Kidney epithelial cell (primary cell): ENCODE results near the gene AFM. TPM values are rescaled to one million over a fixed set of nuclear protein-coding genes. Genes with fewer than 3 reads are reported as not detected.

Experiments used
- DNase-seq: peaks from one replicate; pipeline ENCODE4 v3.0.0-alpha.2; 2010; ENCODE audit warnings: low read depth
- H3K27me3 ChIP-seq: 2 replicates; pipeline ENCODE4 v1.6.0; 2011; ENCODE audit warnings: low read length; ENCODE audit not compliant: control insufficient read depth, insufficient read depth
- H3K36me3 ChIP-seq: 2 replicates; pipeline ENCODE4 v1.5.1; 2011; ENCODE audit warnings: low read length; ENCODE audit not compliant: control insufficient read depth, insufficient read depth
- H3K4me3 ChIP-seq: 2 replicates; pipeline ENCODE4 v1.5.1; 2011; ENCODE audit warnings: low read depth, mild to moderate bottlenecking, control low read depth, low read length
- total RNA-seq: library from RNA; depleted of rRNA; stranded (reverse); fragments of >200 nt; gene quantifications from 2 replicates; pipeline ENCODE4 v1.2.3, GENCODE V29; 2015
- TF ChIP-seq, protein P1 (sequence below): IDR thresholded peaks from 2 replicates; pipeline ENCODE4 v1.5.1; 2011; ENCODE audit warnings: mild to moderate bottlenecking, moderate library complexity, low read length, control low read depth, inconsistent platforms; ENCODE audit not compliant: insufficient read depth, poor library complexity, severe bottlenecking

AFM gene
- total RNA-seq, 1 donor from 2014 or later, result not detected

DNA sequence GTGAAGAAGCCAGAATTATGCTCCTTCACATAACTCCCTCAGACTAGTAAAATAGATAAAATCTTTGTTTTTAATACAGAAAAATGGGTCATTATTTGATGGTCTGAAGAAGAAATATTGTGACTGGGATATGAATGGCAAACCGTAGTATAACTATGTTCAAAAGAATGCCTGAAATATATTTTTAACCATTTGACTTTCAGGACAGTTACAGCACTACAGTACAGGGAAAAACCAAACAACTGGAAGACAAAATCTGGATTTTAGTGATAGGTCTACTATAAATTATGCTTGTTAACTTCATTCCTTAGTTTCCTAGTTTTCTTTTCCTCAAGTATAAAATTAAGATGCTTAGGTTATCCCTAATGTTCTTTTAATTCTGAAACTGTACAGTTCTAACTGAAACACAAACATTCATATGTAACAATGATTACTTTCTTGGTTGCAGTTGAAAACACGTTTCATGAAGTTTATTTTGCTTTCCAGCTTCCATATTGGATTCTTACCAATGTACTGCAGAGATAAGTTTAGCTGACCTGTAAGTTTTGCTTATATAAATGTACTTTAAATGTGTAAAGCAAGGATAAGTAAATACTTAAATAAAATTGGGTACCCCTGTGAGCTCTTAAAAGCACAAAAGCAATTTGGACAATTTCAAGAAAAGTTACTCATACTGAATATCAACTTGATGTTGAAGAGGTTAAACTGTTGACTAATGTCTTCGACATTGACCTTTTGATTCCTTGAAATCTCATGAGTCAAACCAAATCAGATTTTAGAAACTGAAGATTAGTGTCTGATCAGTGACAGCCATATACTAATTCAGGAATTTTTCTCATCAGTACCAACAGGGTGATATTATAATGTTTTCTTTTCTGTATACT, 44.6 kb upstream of the AFM start:
- Histone ChIP-seq H3K36me3 (no peaks in the 10 kb centered on the region), H3K4me3 (no peak overlapping the region), H3K27me3 (no peaks in the 10 kb centered on the region)
- TF ChIP-seq, protein P1, sequence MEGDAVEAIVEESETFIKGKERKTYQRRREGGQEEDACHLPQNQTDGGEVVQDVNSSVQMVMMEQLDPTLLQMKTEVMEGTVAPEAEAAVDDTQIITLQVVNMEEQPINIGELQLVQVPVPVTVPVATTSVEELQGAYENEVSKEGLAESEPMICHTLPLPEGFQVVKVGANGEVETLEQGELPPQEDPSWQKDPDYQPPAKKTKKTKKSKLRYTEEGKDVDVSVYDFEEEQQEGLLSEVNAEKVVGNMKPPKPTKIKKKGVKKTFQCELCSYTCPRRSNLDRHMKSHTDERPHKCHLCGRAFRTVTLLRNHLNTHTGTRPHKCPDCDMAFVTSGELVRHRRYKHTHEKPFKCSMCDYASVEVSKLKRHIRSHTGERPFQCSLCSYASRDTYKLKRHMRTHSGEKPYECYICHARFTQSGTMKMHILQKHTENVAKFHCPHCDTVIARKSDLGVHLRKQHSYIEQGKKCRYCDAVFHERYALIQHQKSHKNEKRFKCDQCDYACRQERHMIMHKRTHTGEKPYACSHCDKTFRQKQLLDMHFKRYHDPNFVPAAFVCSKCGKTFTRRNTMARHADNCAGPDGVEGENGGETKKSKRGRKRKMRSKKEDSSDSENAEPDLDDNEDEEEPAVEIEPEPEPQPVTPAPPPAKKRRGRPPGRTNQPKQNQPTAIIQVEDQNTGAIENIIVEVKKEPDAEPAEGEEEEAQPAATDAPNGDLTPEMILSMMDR, result no peak
- DNase-seq, result no peak

GRCh38 chr4:73437558-73437956, 44.0 kb upstream of the AFM start:
- Histone ChIP-seq H3K36me3 (no peaks in the 10 kb centered on the region), H3K27me3 (no peaks in the 10 kb centered on the region), H3K4me3 (no peak overlapping the region)
- DNase-seq, result no peak
- TF ChIP-seq, protein P1, result no peak

GRCh38 chr4:73438048-73438447, 43.5 kb upstream of the AFM start:
- TF ChIP-seq, protein P1, result no peak
- DNase-seq, result no peak
- H3K36me3 ChIP-seq, result no peaks in the 10 kb centered on the region
- H3K4me3 ChIP-seq, result no peak overlapping the region
- no peaks in the 10 kb centered on the region for H3K27me3 ChIP-seq

DNA sequence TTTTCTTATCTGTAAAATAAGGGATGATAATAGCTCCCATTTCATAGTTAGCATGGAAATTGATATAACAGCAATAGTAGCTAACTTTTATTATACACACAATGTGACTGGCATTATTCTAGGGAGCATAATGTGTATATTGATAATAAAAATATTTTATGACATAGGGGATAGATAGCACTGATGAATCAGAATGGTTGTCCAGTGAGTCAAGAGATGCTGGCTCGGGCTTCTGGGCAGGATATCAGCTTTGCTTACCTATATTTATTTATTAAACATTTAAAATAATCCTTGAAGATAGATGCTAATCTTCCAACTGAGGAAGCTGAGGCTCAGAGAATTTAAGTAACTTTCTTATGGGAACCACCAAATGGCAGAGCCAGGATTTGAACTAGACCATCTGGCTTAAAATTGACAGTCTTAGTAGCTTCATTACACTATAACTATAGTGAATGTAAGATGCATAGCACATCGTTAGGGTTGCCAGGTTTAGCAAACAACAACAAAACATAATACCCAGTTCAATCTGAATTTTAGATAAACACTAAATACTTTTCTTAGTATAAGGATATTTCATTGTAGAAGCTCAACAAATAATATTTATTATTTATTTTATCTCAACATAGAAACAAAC, 42.8 kb upstream of the AFM start:
- no peak overlapping the region for H3K4me3 ChIP-seq
- TF ChIP-seq, protein P1, result no peak
- no peak for DNase-seq
- no peaks in the 10 kb centered on the region for H3K27me3 ChIP-seq
- H3K36me3 ChIP-seq, result no peaks in the 10 kb centered on the region

GRCh38 chr4:73439445-73439844, 42.1 kb upstream of the AFM start:
- no peak for DNase-seq
- TF ChIP-seq, protein P1, result no peak
- no peaks in the 10 kb centered on the region for H3K27me3 ChIP-seq
- no peaks in the 10 kb centered on the region for H3K36me3 ChIP-seq
- H3K4me3 ChIP-seq, result no peak overlapping the region
